ENCODE measurements around the gene MEAK7. TPM values are rescaled to one million over a fixed set of nuclear protein-coding genes. Genes with fewer than 3 reads are reported as not detected.

MEAK7 gene
- total and polyA plus RNA-seq, 2 of the 8 experiments (the other 6 are each of a cell fraction or from before 2014, with no cell fraction given): 9.6 to 19.6 TPM

GRCh38 chr16:84485255-84486010 lies 19.0 kb downstream of the MEAK7 start:
- CTCF ChIA-PET (ENCODE audit: partially characterized antibody): interaction anchor here (0.8 to 5.0 kb wide), 14 partner anchors 9 to 388 kb away, joined by 3 to 66 read pairs (median 6); partner anchors contain the start of gene ADAD2
- no peak for FAIRE-seq
- H4K8ac ChIP-seq (ENCODE audit: extremely low read depth, insufficient read depth, low read length): no peak overlapping the region; the same call in 1 of the 2 replicates

More at GRCh38 chr16:84485255-84486010, 19.0 kb downstream of the MEAK7 start:
- H3K23ac ChIP-seq (ENCODE audit: insufficient read length): no peak overlapping the region
- H2BK12ac ChIP-seq (ENCODE audit: low read depth, low read length): no peak overlapping the region
- WGBS, 2 experiments (ENCODE audit: extremely low coverage in 1 of 2, insufficient coverage in 1 of 2, insufficient read length in 1 of 2, insufficient replicate concordance in 2 of 2, low coverage in 1 of 2, low lambda C conversion rate in 2 of 2, missing lambda C conversion rate in 1 of 2): 89% methylated on average over 16 of the region's 16 CpGs; no CpG with 5 or more reads in 1 of the 2 experiments
- H4K91ac ChIP-seq (replicated peaks; ENCODE audit: insufficient read length, low read length): no peak overlapping the region
- H3K9ac ChIP-seq (replicated peaks in 1 of 4; ENCODE audit: extremely low read depth in 1 of 4, low read depth in 3 of 4, low read length in 3 of 4): no peak overlapping the region
- no peaks in the 10 kb centered on the region for H3K79me2 ChIP-seq (ENCODE audit: control insufficient read depth in 1 of 2, insufficient read depth in 2 of 2, low read length in 2 of 2)
- no peak overlapping the region for H2AFZ ChIP-seq (ENCODE audit: low read length)
- no peaks in the 10 kb centered on the region for H3K79me1 ChIP-seq (ENCODE audit: low read depth, low read length)
- H3K4ac ChIP-seq (replicated peaks; ENCODE audit: insufficient read length, low read depth, low read length): no peak overlapping the region
- no peaks in the 10 kb centered on the region; a peak in 2 of 8 replicates for H3K36me3 ChIP-seq (ENCODE audit: control insufficient read depth in 2 of 4, insufficient read depth in 4 of 4, low read length in 3 of 4)
- H3K23me2 ChIP-seq (ENCODE audit: low read depth, low read length): no peaks in the 10 kb centered on the region
- no peak overlapping the region for H2BK120ac ChIP-seq (replicated peaks; ENCODE audit: low read depth, low read length)
- no peaks in the 10 kb centered on the region for H3K9me3 ChIP-seq (ENCODE audit: insufficient read depth in 2 of 2, low read depth in 1 of 2, low read length in 1 of 2)
- POLR2A ChIA-PET (ENCODE audit: partially characterized antibody): interaction anchor here (0.8 to 1.0 kb wide), 3 partner anchors 10 to 157 kb away, joined by 3 to 4 read pairs (median 4); no protein-coding TSS in a partner anchor
- H3K4me3 ChIP-seq (ENCODE audit: extremely low read depth in 1 of 4, insufficient read depth in 2 of 4, low read depth in 3 of 4, low read length in 4 of 4): no peak overlapping the region
- H4K5ac ChIP-seq (ENCODE audit: insufficient read length, low read depth, low read length): no peak overlapping the region
- no peak overlapping the region for H2AK5ac ChIP-seq (ENCODE audit: low read depth, low read length)
- H3K14ac ChIP-seq (ENCODE audit: insufficient read length): no peak overlapping the region
- H3K27ac ChIP-seq (ENCODE audit: low read depth, low read length): no peak overlapping the region
- H4K20me1 ChIP-seq (replicated peaks in 1 of 2; ENCODE audit: control insufficient read depth in 1 of 2, insufficient read depth in 2 of 2, low read length in 2 of 2): peaks cover 0 to 4% of the 10 kb centered on the region in 2 experiments
- no peak overlapping the region for H3K4me2 ChIP-seq (ENCODE audit: insufficient read depth in 1 of 2, low read depth in 2 of 2, low read length in 2 of 2)
- TF ChIP-seq RBBP5 (IDR thresholded peaks at IDR 0.05; ENCODE audit: borderline replicate concordance, low read depth, low read length): no peak
- H3K18ac ChIP-seq (ENCODE audit: extremely low read depth, low read length): no peak overlapping the region
- H3K4me1 ChIP-seq (replicated peaks in 1 of 4; ENCODE audit: control insufficient read depth in 3 of 4, insufficient read depth in 4 of 4, low read length in 3 of 4): no peaks in the 10 kb centered on the region
- DNase-seq (ENCODE audit: low read depth in 1 of 2, low spot score in 2 of 2): peak in 1 of 2 experiments; percentile 33
- H2BK20ac ChIP-seq (ENCODE audit: low read length): no peak overlapping the region
- no peak overlapping the region for H2BK5ac ChIP-seq (ENCODE audit: low read depth, low read length)
- no peak overlapping the region for H3K56ac ChIP-seq (replicated peaks; ENCODE audit: insufficient read length, low read depth, low read length)
- no peak overlapping the region for H2BK15ac ChIP-seq (ENCODE audit: low read length)
- H3K27me3 ChIP-seq (replicated peaks in 1 of 4; ENCODE audit: control insufficient read depth in 3 of 4, extremely low read depth in 1 of 4, insufficient read depth in 3 of 4, low read length in 3 of 4): no peaks in the 10 kb centered on the region
